PFSK-1 (cell line): Measurements from ENCODE around the gene VWC2.

ENCODE experiments used
- FOXP2 ChIP-seq: optimal IDR thresholded peaks from 2 replicates; pipeline ENCODE3; 2011; ENCODE audit warnings: borderline replicate concordance, control low read depth, inconsistent platforms; ENCODE audit not compliant: insufficient read depth; ENCODE audit errors: extremely low read length, extremely low read depth
- POLR2AphosphoS5 ChIP-seq: IDR thresholded peaks from 2 replicates; pipeline ENCODE4 v1.6.1; 2012; ENCODE audit warnings: low read depth, mild to moderate bottlenecking, control low read depth, low read length, moderate library complexity
- SIN3A ChIP-seq: IDR thresholded peaks from 2 replicates; pipeline ENCODE4 v1.6.1; 2012; ENCODE audit warnings: mild to moderate bottlenecking, low read length, moderate library complexity, borderline replicate concordance; ENCODE audit not compliant: insufficient read depth
- TAF1 ChIP-seq: IDR thresholded peaks from 2 replicates; pipeline ENCODE4 v1.6.1; 2012; ENCODE audit warnings: low read length, control low read depth, borderline replicate concordance; ENCODE audit not compliant: insufficient read depth
- TF ChIP-seq, protein P1 (sequence below), 2 experiments: IDR thresholded peaks; 2 replicates each; pipeline versions ENCODE4 v1.6.1 to v1.8.0; 2011 to 2012; ENCODE audit warnings: low read depth in 2 of 2, low read length in 2 of 2, control low read depth in 1 of 2, inconsistent platforms in 1 of 2, mild to moderate bottlenecking in 1 of 2, moderate library complexity in 1 of 2; ENCODE audit not compliant: insufficient read depth in 1 of 2

DNA sequence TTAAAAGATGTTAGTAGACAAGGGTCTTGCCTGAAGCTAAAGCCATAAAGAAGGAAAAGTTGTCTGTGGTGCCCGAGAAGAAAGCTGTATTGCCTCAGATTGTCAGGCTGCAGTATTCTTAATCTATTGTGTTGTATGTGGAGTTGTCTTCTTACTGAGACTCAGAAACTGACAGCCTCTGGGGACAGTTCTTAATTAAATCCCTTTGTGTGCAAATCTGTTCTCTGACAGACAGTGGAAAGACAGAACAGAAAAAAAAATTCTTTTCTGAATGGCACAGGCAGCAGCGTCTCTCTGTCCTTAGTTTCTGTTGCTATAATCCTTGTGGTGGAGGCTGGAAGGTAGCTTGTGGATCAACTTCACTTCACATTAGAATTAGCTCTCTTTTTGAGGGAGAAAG, 16.8 kb downstream of the VWC2 start:
- TF ChIP-seq, protein P1, sequence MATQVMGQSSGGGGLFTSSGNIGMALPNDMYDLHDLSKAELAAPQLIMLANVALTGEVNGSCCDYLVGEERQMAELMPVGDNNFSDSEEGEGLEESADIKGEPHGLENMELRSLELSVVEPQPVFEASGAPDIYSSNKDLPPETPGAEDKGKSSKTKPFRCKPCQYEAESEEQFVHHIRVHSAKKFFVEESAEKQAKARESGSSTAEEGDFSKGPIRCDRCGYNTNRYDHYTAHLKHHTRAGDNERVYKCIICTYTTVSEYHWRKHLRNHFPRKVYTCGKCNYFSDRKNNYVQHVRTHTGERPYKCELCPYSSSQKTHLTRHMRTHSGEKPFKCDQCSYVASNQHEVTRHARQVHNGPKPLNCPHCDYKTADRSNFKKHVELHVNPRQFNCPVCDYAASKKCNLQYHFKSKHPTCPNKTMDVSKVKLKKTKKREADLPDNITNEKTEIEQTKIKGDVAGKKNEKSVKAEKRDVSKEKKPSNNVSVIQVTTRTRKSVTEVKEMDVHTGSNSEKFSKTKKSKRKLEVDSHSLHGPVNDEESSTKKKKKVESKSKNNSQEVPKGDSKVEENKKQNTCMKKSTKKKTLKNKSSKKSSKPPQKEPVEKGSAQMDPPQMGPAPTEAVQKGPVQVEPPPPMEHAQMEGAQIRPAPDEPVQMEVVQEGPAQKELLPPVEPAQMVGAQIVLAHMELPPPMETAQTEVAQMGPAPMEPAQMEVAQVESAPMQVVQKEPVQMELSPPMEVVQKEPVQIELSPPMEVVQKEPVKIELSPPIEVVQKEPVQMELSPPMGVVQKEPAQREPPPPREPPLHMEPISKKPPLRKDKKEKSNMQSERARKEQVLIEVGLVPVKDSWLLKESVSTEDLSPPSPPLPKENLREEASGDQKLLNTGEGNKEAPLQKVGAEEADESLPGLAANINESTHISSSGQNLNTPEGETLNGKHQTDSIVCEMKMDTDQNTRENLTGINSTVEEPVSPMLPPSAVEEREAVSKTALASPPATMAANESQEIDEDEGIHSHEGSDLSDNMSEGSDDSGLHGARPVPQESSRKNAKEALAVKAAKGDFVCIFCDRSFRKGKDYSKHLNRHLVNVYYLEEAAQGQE (IDR thresholded peaks at IDR 0.05; ENCODE audit: insufficient read depth in 1 of 2, low read depth in 2 of 2, low read length in 2 of 2), result no peak
- no peak for TF ChIP-seq POLR2AphosphoS5
- no peak for TF ChIP-seq TAF1
- no peak for TF ChIP-seq SIN3A
- TF ChIP-seq FOXP2, result no peak
